WTC11 (cell line): ENCODE data around the gene SPATC1L. TPM values are rescaled to one million over a fixed set of nuclear protein-coding genes. Genes with fewer than 3 reads are reported as not detected.
A peak's percentile ranks its signal among the peaks of the same experiment; 100 is the strongest.

Experiments
- ATAC-seq: fragments of 200-7000 bp; cut with Tn5 transposase; 2 replicates; pipeline ENCODE4 v1.10.0; 2021; ENCODE audit warnings: mild to moderate bottlenecking, moderate library complexity
- CTCF ChIA-PET: fragments of 300-600 bp; sonication (Branson Sonifier 250); formaldehyde crosslinking; loops from one replicate; lab custom pipeline; 2021; ENCODE audit warnings: antibody characterized with exemption; lab: Charles Lee
- POLR2A ChIA-PET: fragments of 350-600 bp; sonication (Branson Sonifier 250); formaldehyde crosslinking; loops from one replicate; lab custom pipeline; 2021; ENCODE audit warnings: antibody characterized with exemption; lab: Charles Lee
- DNase-seq: peaks from one replicate; pipeline ENCODE4 v3.0.0; 2021; ENCODE audit warnings: low spot score
- H3K27ac Mint-ChIP-seq: 2 replicates; pipeline ENCODE4 v1.8.0; 2021; ENCODE audit warnings: mixed read lengths
- H3K27me3 Mint-ChIP-seq: 2 replicates; pipeline ENCODE4 v1.8.0; 2021; ENCODE audit warnings: low read depth, mild to moderate bottlenecking, moderate library complexity, mixed read lengths
- H3K36me3 Mint-ChIP-seq: 2 replicates; pipeline ENCODE4 v1.8.0; 2021; ENCODE audit warnings: mixed read lengths
- H3K4me1 Mint-ChIP-seq: 2 replicates; pipeline ENCODE4 v1.8.0; 2022; ENCODE audit warnings: mixed read lengths
- H3K4me3 Mint-ChIP-seq: 2 replicates; pipeline ENCODE4 v1.8.0; 2021; ENCODE audit warnings: mild to moderate bottlenecking, moderate library complexity, mixed read lengths
- H3K9me3 Mint-ChIP-seq: 2 replicates; pipeline ENCODE4 v1.8.0; 2021; ENCODE audit warnings: mixed read lengths
- ATF2 ChIP-seq: sonication (generic); formaldehyde crosslinking; IDR thresholded peaks from 2 replicates; pipeline ENCODE4 v1.8.1; 2022; ENCODE audit warnings: low read depth, missing genetic modification reagents, borderline replicate concordance
- CDX4 ChIP-seq: fragments of 250-450 bp; sonication (Bioruptor Pico); IDR thresholded peaks from 2 replicates; pipeline ENCODE4 v1.9.0; 2021; ENCODE audit warnings: moderate library complexity, mild to moderate bottlenecking, inconsistent platforms, borderline replicate concordance
- E2F4 ChIP-seq: sonication (generic); formaldehyde crosslinking; IDR thresholded peaks from 2 replicates; pipeline ENCODE4 v1.8.1; 2022; ENCODE audit warnings: low read depth, mild to moderate bottlenecking, moderate library complexity, missing genetic modification reagents, borderline replicate concordance
- ELF4 ChIP-seq: sonication (generic); formaldehyde crosslinking; IDR thresholded peaks from 2 replicates; pipeline ENCODE4 v1.8.1; 2022; ENCODE audit warnings: low read depth, mild to moderate bottlenecking, moderate library complexity, missing genetic modification reagents
- EMX1 ChIP-seq: fragments of 250-450 bp; sonication (Bioruptor Pico); IDR thresholded peaks from 2 replicates; pipeline ENCODE4 v1.8.0; 2021; ENCODE audit warnings: mild to moderate bottlenecking
- ERG ChIP-seq: fragments of 250-450 bp; sonication (Bioruptor Pico); IDR thresholded peaks from 2 replicates; pipeline ENCODE4 v1.8.0; 2021; ENCODE audit warnings: mild to moderate bottlenecking
- ESRRA ChIP-seq: sonication (generic); formaldehyde crosslinking; IDR thresholded peaks from 2 replicates; pipeline ENCODE4 v1.8.1; 2022; ENCODE audit warnings: mild to moderate bottlenecking, missing genetic modification reagents, borderline replicate concordance
- JUN ChIP-seq: sonication (generic); formaldehyde crosslinking; IDR thresholded peaks from 2 replicates; pipeline ENCODE4 v1.8.0; 2023; ENCODE audit warnings: mild to moderate bottlenecking, missing genetic modification reagents
- RELA ChIP-seq: sonication (generic); formaldehyde crosslinking; IDR thresholded peaks from 2 replicates; pipeline ENCODE4 v1.8.1; 2022; ENCODE audit warnings: missing genetic modification reagents, mild to moderate bottlenecking, borderline replicate concordance
- SOX15 ChIP-seq: fragments of 250-450 bp; sonication (Bioruptor Pico); IDR thresholded peaks from 2 replicates; pipeline ENCODE4 v1.9.0; 2021; ENCODE audit warnings: mild to moderate bottlenecking
- STAT6 ChIP-seq: sonication (generic); formaldehyde crosslinking; conservative IDR thresholded peaks from 2 replicates; pipeline ENCODE4 v1.8.1; 2023; ENCODE audit warnings: mild to moderate bottlenecking, low read depth, missing genetic modification reagents, moderate library complexity
- TCF7 ChIP-seq: sonication (generic); formaldehyde crosslinking; IDR thresholded peaks from 2 replicates; pipeline ENCODE4 v1.8.0; 2022; ENCODE audit warnings: mild to moderate bottlenecking, low read depth, missing genetic modification reagents, moderate library complexity
- TP53 ChIP-seq: sonication (generic); formaldehyde crosslinking; IDR thresholded peaks from 2 replicates; pipeline ENCODE4 v1.8.1; 2023; ENCODE audit warnings: mild to moderate bottlenecking, missing genetic modification reagents
- ZNF138 ChIP-seq: sonication (generic); formaldehyde crosslinking; conservative IDR thresholded peaks from 2 replicates; pipeline ENCODE4 v1.8.1; 2022; ENCODE audit warnings: mild to moderate bottlenecking, moderate library complexity, missing genetic modification reagents
- ZNF219 ChIP-seq: sonication (generic); formaldehyde crosslinking; IDR thresholded peaks from 2 replicates; pipeline ENCODE4 v1.8.0; 2023; ENCODE audit warnings: missing genetic modification reagents, mild to moderate bottlenecking, borderline replicate concordance
- ZNF281 ChIP-seq: sonication (generic); formaldehyde crosslinking; IDR thresholded peaks from 2 replicates; pipeline ENCODE4 v1.8.0; 2023; ENCODE audit warnings: mild to moderate bottlenecking, missing genetic modification reagents
- ZNF425 ChIP-seq: fragments of 250-450 bp; sonication (Bioruptor Pico); conservative IDR thresholded peaks from 2 replicates; pipeline ENCODE4 v1.9.0; 2021; ENCODE audit warnings: mild to moderate bottlenecking
- ZNF532 ChIP-seq: fragments of 250-450 bp; sonication (Bioruptor Pico); IDR thresholded peaks from 2 replicates; pipeline ENCODE4 v1.9.0; 2021; ENCODE audit warnings: mild to moderate bottlenecking, borderline replicate concordance
- total RNA-seq: library from RNA; stranded (reverse); gene quantifications from 3 replicates; pipeline ENCODE4 v1.2.3, GENCODE V29; 2021

Gene SPATC1L
- total RNA-seq, 1 experiment from 2014 or later: 61.7 TPM

- no peak overlapping the region for H3K4me3 Mint-ChIP-seq
- H3K36me3 Mint-ChIP-seq: peaks cover 20% of the 10 kb centered on the region
- ChIA-PET POLR2A (no interaction called here), CTCF (interaction anchor here (1.0 kb wide), 1 partner anchor 24 kb away, joined by 3 read pairs; no protein-coding TSS in a partner anchor)
- no peak overlapping the region for H3K27ac Mint-ChIP-seq
- no peaks in the 10 kb centered on the region for H3K4me1 Mint-ChIP-seq
- DNase-seq (peak; percentile 5), ATAC-seq (no peak)
- TF ChIP-seq ZNF425 (CRISPR knock-in tag): no peak
- TF ChIP-seq JUN: no peak
- TF ChIP-seq ZNF219 (CRISPR knock-in tag): no peak
- TF ChIP-seq RELA (CRISPR knock-in tag): no peak
- TF ChIP-seq ESRRA (CRISPR knock-in tag): no peak
- no peak for TF ChIP-seq ZNF281 (CRISPR knock-in tag)
- no peak for TF ChIP-seq E2F4
- TF ChIP-seq STAT6: no peak
- TF ChIP-seq EMX1 (CRISPR knock-in tag): no peak
- no peak for TF ChIP-seq ERG (CRISPR knock-in tag)
- no peak for TF ChIP-seq TP53
- no peak for TF ChIP-seq SOX15 (CRISPR knock-in tag)
- TF ChIP-seq ELF4 (CRISPR knock-in tag): no peak
- TF ChIP-seq TCF7: no peak
- no peak for TF ChIP-seq ZNF138 (CRISPR knock-in tag)
- no peak for TF ChIP-seq ATF2 (CRISPR knock-in tag)
- no peak for TF ChIP-seq CDX4
- TF ChIP-seq ZNF532: no peak
- H3K9me3 Mint-ChIP-seq: peaks cover 6% of the 10 kb centered on the region; the same call in 1 of the 2 replicates
- H3K27me3 Mint-ChIP-seq: no peaks in the 10 kb centered on the region
Measured at GRCh38 chr21:46119144-46119636, 65.1 kb downstream of the SPATC1L start.
